ENCODE data around the gene BMP6. TPM values are rescaled to one million over a fixed set of nuclear protein-coding genes. Genes with fewer than 3 reads are reported as not detected.
A peak's percentile ranks its signal among the peaks of the same experiment; 100 is the strongest.

BMP6 gene
- total RNA-seq, 1 donor from 2014 or later = 1.6 TPM

GRCh38 chr6:7773914-7774313, 48.0 kb downstream of the BMP6 start:
- no peak for DNase-seq (ENCODE audit: missing footprints)
- ATAC-seq = no peak
- intact Hi-C loops (cut with DNase I) = no loop called here

- DNase-seq (ENCODE audit: missing footprints) (no peak), ATAC-seq (no peak)
- intact Hi-C loops (cut with DNase I) = no loop called here
Measured at GRCh38 chr6:7776509-7776908, 50.6 kb downstream of the BMP6 start.

GRCh38 chr6:7777074-7777473, 51.2 kb downstream of the BMP6 start:
- intact Hi-C loops (cut with DNase I) = no loop called here

GRCh38 chr6:7781240-7781639, 55.3 kb downstream of the BMP6 start:
- intact Hi-C loops (cut with DNase I) = no loop called here
- ATAC-seq (no peak), DNase-seq (ENCODE audit: missing footprints) (no peak)

More at GRCh38 chr6:7777074-7777473, 51.2 kb downstream of the BMP6 start:
- ATAC-seq (no peak), DNase-seq (ENCODE audit: missing footprints) (no peak)

- DNase-seq (ENCODE audit: missing footprints) (no peak), ATAC-seq (no peak)
- intact Hi-C loops (cut with DNase I) = no loop called here
Measured at GRCh38 chr6:7784248-7784647, 58.3 kb downstream of the BMP6 start.

GRCh38 chr6:7784706-7785105, 58.8 kb downstream of the BMP6 start:
- ATAC-seq = no peak
- DNase-seq (ENCODE audit: missing footprints) = no peak
- intact Hi-C loops (cut with DNase I) = no loop called here

GRCh38 chr6:7785243-7786035, 59.5 kb downstream of the BMP6 start:
- no peak for DNase-seq (ENCODE audit: missing footprints)
- peak; percentile 53 for ATAC-seq
- intact Hi-C loops (cut with DNase I) = no loop called here

- ATAC-seq (peak; percentile 47), DNase-seq (ENCODE audit: missing footprints) (no peak)
- intact Hi-C loops (cut with DNase I) = no loop called here
Measured at GRCh38 chr6:7786214-7786661, 60.3 kb downstream of the BMP6 start.

GRCh38 chr6:7787137-7787608, 61.3 kb downstream of the BMP6 start:
- intact Hi-C loops (cut with DNase I) = no loop called here
- DNase-seq (ENCODE audit: missing footprints) (no peak), ATAC-seq (peak; percentile 67)

GRCh38 chr6:7787731-7788130, 61.8 kb downstream of the BMP6 start:
- DNase-seq (ENCODE audit: missing footprints) (no peak), ATAC-seq (no peak)
- intact Hi-C loops (cut with DNase I) = no loop called here

- no peak for ATAC-seq
- intact Hi-C loops (cut with DNase I) = no loop called here
- no peak for DNase-seq (ENCODE audit: missing footprints)
Measured at GRCh38 chr6:7794509-7794908, 68.6 kb downstream of the BMP6 start.

GRCh38 chr6:7797386-7797785, 71.5 kb downstream of the BMP6 start:
- DNase-seq (ENCODE audit: missing footprints) = no peak
- intact Hi-C loops (cut with DNase I) = no loop called here
- no peak for ATAC-seq

- DNase-seq (ENCODE audit: missing footprints) = no peak
- ATAC-seq = no peak
- intact Hi-C loops (cut with DNase I) = no loop called here
Measured at GRCh38 chr6:7798751-7799150, 72.9 kb downstream of the BMP6 start.

- no peak for ATAC-seq
Measured at GRCh38 chr6:7802662-7803061, 76.8 kb downstream of the BMP6 start.

GRCh38 chr6:7803214-7803613, 77.3 kb downstream of the BMP6 start:
- ATAC-seq = no peak
- DNase-seq (ENCODE audit: missing footprints) = no peak
- intact Hi-C loops (cut with DNase I) = no loop called here

More at GRCh38 chr6:7802662-7803061, 76.8 kb downstream of the BMP6 start:
- no peak for DNase-seq (ENCODE audit: missing footprints)
- intact Hi-C loops (cut with DNase I) = no loop called here

- no peak for DNase-seq (ENCODE audit: missing footprints)
- intact Hi-C loops (cut with DNase I) = no loop called here
Measured at GRCh38 chr6:7805078-7805849, 79.4 kb downstream of the BMP6 start.

GRCh38 chr6:7805850-7806214, 79.9 kb downstream of the BMP6 start:
- DNase-seq (ENCODE audit: missing footprints) = no peak
- intact Hi-C loops (cut with DNase I) = no loop called here
- ATAC-seq = no peak

More at GRCh38 chr6:7805078-7805849, 79.4 kb downstream of the BMP6 start:
- ATAC-seq = no peak

- intact Hi-C loops (cut with DNase I) = no loop called here
- ATAC-seq (no peak), DNase-seq (ENCODE audit: missing footprints) (no peak)
Measured at GRCh38 chr6:7806711-7807110, 80.8 kb downstream of the BMP6 start.

- ATAC-seq = no peak
- no peak for DNase-seq (ENCODE audit: missing footprints)
- intact Hi-C loops (cut with DNase I) = no loop called here
Measured at GRCh38 chr6:7809346-7809745, 83.4 kb downstream of the BMP6 start.

GRCh38 chr6:7811441-7811840, 85.5 kb downstream of the BMP6 start:
- intact Hi-C loops (cut with DNase I) = no loop called here
- ATAC-seq (no peak), DNase-seq (ENCODE audit: missing footprints) (no peak)

All from Right ventricle myocardium inferior (tissue), 1 donor.